Chondrocyte (in vitro differentiated cells): ENCODE measurements around the gene C10orf90. TPM values are rescaled to one million over a fixed set of nuclear protein-coding genes. Genes with fewer than 3 reads are reported as not detected.

Source experiments
- DNase-seq: peaks from one replicate; pipeline ENCODE4 v3.0.0; 2021; ENCODE audit warnings: mixed read lengths, low spot score
- H3K27ac Mint-ChIP-seq: one replicate; pipeline ENCODE4 v1.8.0; 2021; ENCODE audit warnings: mild to moderate bottlenecking, moderate library complexity, mixed read lengths; ENCODE audit not compliant: unreplicated experiment
- H3K27me3 Mint-ChIP-seq: 2 replicates; pipeline ENCODE4 v1.8.0; 2021; ENCODE audit warnings: low read depth, mixed read lengths
- H3K36me3 Mint-ChIP-seq: 2 replicates; pipeline ENCODE4 v1.8.0; 2021; ENCODE audit warnings: low read depth, mixed read lengths
- H3K4me1 Mint-ChIP-seq: 2 replicates; pipeline ENCODE4 v1.8.0; 2021; ENCODE audit warnings: low read depth, mild to moderate bottlenecking, mixed read lengths
- H3K4me3 Mint-ChIP-seq: one replicate; pipeline ENCODE4 v1.8.0; 2021; ENCODE audit warnings: mild to moderate bottlenecking, moderate library complexity, mixed read lengths; ENCODE audit not compliant: unreplicated experiment
- H3K9me3 Mint-ChIP-seq: 2 replicates; pipeline ENCODE4 v1.8.0; 2021; ENCODE audit warnings: low read depth, mixed read lengths
- total RNA-seq: library from RNA; stranded (reverse); gene quantifications from 3 replicates; pipeline ENCODE4 v1.2.1, GENCODE V29; 2021
- TF ChIP-seq, protein P1 (sequence below): fragments of 200-600 bp; sonication (generic); IDR thresholded peaks from 2 replicates; pipeline ENCODE4 v1.5.0; 2021; ENCODE audit warnings: antibody characterized with exemption, mild to moderate bottlenecking, moderate library complexity

The C10orf90 gene
- total RNA-seq, 1 donor from 2014 or later = not detected

DNA sequence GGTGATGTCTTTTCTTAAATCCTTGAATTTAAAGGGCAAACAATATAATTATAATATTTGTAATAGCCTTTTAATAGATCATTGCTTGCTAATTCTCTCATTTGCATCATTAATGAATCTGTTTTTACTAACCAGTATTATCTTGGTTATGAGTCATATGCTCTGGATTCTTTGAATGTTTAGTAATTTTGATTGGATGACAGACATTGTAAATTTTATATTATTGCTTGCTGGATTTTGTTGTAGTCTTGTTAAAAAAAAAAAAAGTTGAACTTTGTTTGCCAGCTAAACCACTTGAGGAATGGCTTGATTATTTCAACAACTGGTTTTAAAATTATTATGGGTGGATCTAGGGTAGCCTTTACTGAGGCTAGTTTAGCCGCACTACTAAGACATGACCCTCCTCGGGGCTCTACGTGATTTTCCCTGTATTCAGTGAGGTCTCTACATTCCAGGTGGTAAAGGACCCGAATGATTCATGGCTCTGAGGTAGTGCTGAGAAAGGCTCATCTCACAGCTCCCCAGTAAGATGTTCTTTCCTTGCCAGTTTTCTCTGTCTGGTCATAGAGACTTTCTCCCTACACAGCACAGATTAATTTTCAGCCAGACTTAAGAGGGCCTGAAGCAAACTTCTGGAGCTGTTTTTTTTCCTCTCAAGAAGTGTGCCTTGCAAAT is 8.5 kb downstream of the C10orf90 start:
- H3K4me3 Mint-ChIP-seq = no peak overlapping the region
- TF ChIP-seq, protein P1, sequence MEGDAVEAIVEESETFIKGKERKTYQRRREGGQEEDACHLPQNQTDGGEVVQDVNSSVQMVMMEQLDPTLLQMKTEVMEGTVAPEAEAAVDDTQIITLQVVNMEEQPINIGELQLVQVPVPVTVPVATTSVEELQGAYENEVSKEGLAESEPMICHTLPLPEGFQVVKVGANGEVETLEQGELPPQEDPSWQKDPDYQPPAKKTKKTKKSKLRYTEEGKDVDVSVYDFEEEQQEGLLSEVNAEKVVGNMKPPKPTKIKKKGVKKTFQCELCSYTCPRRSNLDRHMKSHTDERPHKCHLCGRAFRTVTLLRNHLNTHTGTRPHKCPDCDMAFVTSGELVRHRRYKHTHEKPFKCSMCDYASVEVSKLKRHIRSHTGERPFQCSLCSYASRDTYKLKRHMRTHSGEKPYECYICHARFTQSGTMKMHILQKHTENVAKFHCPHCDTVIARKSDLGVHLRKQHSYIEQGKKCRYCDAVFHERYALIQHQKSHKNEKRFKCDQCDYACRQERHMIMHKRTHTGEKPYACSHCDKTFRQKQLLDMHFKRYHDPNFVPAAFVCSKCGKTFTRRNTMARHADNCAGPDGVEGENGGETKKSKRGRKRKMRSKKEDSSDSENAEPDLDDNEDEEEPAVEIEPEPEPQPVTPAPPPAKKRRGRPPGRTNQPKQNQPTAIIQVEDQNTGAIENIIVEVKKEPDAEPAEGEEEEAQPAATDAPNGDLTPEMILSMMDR = no peak
- no peaks in the 10 kb centered on the region for H3K27me3 Mint-ChIP-seq
- H3K27ac Mint-ChIP-seq = peak overlapping the region; percentile 84
- peaks cover 29% of the 10 kb centered on the region for H3K4me1 Mint-ChIP-seq
- H3K36me3 Mint-ChIP-seq = no peaks in the 10 kb centered on the region
- H3K9me3 Mint-ChIP-seq = no peaks in the 10 kb centered on the region
- DNase-seq = no peak

DNA sequence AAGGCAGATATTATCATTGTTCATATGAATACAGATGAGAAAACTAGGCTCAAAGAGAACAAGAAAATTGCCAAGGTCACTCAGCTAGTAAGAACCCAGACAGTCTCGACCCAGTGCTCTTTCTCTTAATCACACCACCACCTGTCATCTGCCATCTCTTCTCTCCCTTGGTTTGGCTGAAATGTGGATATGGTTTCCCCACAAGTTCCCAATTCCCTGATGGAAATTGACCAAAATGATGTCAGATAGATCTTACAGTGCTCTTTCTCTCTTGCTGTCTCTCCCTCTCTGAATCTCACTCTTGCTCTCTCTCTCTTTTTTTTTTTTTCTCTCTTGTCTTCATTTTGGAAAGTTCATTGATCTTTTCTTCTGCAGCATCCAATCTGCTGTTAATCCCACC is 9.1 kb downstream of the C10orf90 start:
- Mint-ChIP-seq H3K4me3 (no peak overlapping the region), H3K4me1 (peaks cover 29% of the 10 kb centered on the region), H3K9me3 (no peaks in the 10 kb centered on the region), H3K36me3 (no peaks in the 10 kb centered on the region), H3K27ac (no peak overlapping the region), H3K27me3 (no peaks in the 10 kb centered on the region)
- TF ChIP-seq, protein P1 = no peak
- DNase-seq = no peak

DNA sequence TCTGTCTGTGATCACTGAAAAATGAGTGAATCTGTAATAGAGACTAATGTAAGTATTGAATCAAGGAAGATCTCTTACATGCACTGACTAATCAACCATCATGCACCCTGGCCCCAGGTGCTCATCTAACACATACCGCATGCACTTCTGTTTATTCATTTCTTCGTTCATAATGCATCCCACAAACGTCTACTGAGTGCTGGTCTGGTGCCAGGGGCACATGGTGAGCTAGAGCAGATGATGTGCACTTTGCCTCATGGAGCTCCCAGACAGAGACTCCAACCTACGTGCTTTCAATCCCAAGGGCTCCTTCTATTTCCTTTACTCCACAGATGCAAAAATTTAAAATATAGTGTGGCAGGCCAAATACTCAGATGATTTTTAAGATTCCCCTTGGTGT is 10.7 kb downstream of the C10orf90 start:
- DNase-seq = no peak
- H3K9me3 Mint-ChIP-seq = no peaks in the 10 kb centered on the region
- TF ChIP-seq, protein P1 = no peak
- peaks cover 2% of the 10 kb centered on the region for H3K27me3 Mint-ChIP-seq
- peaks cover 29% of the 10 kb centered on the region for H3K4me1 Mint-ChIP-seq
- no peaks in the 10 kb centered on the region for H3K36me3 Mint-ChIP-seq
- no peak overlapping the region for H3K27ac Mint-ChIP-seq
- no peak overlapping the region for H3K4me3 Mint-ChIP-seq

DNA sequence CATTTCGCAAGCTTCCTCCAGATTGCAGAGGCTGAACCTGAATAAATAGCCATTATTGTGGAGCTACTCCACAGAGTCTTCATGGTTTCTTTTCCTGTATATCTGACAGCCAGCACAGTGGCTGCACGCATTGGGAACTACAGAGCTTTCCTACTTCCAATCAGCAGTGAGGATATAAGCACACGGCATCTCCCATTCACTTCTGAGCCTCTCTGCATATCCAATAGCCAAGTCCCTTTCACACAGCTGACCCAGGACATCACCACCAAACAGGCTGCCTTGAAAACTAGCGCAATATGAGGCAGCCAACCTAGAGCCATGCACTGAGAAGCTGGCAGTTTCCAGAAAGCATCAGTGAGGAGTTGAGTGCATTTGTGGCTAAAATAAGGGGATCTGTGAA is 11.6 kb downstream of the C10orf90 start:
- Mint-ChIP-seq H3K4me1 (peaks cover 21% of the 10 kb centered on the region), H3K27me3 (peaks cover 2% of the 10 kb centered on the region), H3K36me3 (no peaks in the 10 kb centered on the region), H3K4me3 (no peak overlapping the region), H3K9me3 (no peaks in the 10 kb centered on the region), H3K27ac (no peak overlapping the region)
- TF ChIP-seq, protein P1 = no peak
- DNase-seq = no peak

DNA sequence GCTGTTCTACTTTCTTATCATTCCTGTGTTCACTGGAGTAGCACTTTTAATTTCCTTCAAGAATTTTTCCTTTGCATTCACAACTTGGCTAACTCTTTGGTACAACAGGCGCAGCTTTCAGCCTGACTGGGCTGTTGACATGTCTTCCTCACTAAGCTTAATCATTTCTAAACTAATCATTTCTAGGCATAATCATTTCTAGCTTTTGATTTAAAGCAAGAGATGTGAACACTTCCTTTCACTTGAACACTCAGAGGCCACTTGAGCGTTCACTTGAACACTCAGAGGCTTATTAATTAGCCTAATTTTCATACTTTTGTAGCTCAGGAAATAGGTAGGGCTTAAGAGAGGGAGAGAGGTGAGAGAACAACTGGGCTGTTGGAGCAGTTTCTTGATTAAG is 15.9 kb downstream of the C10orf90 start:
- no peak for DNase-seq
- Mint-ChIP-seq H3K27me3 (peaks cover 6% of the 10 kb centered on the region), H3K4me1 (no peaks in the 10 kb centered on the region), H3K36me3 (no peaks in the 10 kb centered on the region), H3K9me3 (peaks cover 4% of the 10 kb centered on the region), H3K27ac (no peak overlapping the region), H3K4me3 (no peak overlapping the region)
- TF ChIP-seq, protein P1 = no peak
